ENCODE results near the gene FYB1.

FYB1 gene

DNA sequence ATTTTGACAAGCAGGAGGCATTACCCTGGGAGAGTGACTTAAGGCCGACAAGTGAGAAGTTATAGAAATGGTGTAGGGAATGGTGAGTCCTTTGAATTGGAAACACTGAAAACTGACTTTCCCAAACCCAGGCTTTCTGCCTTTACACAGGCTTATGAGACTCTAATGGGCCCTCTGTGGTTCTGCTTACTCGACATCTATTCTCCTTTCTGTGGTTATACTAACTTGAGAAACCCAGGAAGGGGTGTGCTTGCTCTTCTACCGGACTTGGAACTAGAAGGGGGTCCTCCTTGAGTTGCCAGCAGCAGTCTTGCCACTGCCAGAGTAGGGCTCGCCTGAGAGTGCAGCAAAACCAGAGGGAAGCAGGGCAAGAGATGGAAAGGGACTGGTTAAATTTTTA lies 63.3 kb downstream of the FYB1 start:
- H4K20me1 ChIP-seq (ENCODE audit: insufficient read depth, low read length, poor library complexity, severe bottlenecking), result peaks cover 11% of the 10 kb centered on the region
- no peak overlapping the region for H3K4me3 ChIP-seq (ENCODE audit: low read length, poor library complexity, severe bottlenecking)
- H3K9me2 ChIP-seq (replicated peaks; ENCODE audit: low read depth, low read length), result no peaks in the 10 kb centered on the region
- no peak overlapping the region for H3K9ac ChIP-seq (ENCODE audit: low read depth, low read length, poor library complexity, severe bottlenecking)
- peaks cover 46% of the 10 kb centered on the region for H3K4me1 ChIP-seq (ENCODE audit: insufficient read depth, low read length, poor library complexity, severe bottlenecking)
- no peak overlapping the region for H2AFZ ChIP-seq (ENCODE audit: low read length)
- TF ChIP-seq EZH2phosphoT487 (IDR thresholded peaks at IDR 0.05; ENCODE audit: borderline replicate concordance), result no peak
- TF ChIP-seq, protein P1, sequence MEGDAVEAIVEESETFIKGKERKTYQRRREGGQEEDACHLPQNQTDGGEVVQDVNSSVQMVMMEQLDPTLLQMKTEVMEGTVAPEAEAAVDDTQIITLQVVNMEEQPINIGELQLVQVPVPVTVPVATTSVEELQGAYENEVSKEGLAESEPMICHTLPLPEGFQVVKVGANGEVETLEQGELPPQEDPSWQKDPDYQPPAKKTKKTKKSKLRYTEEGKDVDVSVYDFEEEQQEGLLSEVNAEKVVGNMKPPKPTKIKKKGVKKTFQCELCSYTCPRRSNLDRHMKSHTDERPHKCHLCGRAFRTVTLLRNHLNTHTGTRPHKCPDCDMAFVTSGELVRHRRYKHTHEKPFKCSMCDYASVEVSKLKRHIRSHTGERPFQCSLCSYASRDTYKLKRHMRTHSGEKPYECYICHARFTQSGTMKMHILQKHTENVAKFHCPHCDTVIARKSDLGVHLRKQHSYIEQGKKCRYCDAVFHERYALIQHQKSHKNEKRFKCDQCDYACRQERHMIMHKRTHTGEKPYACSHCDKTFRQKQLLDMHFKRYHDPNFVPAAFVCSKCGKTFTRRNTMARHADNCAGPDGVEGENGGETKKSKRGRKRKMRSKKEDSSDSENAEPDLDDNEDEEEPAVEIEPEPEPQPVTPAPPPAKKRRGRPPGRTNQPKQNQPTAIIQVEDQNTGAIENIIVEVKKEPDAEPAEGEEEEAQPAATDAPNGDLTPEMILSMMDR (conservative IDR thresholded peaks at IDR 0.05; ENCODE audit: low read length), result no peak
- no peaks in the 10 kb centered on the region for H3F3A ChIP-seq (ENCODE audit: low read depth)
- H3K27me3 ChIP-seq (ENCODE audit: insufficient read depth, low read length, poor library complexity, severe bottlenecking), result no peaks in the 10 kb centered on the region
- H3K9me3 ChIP-seq (ENCODE audit: insufficient read depth, low read depth, low read length), result no peaks in the 10 kb centered on the region
- H3K79me2 ChIP-seq (ENCODE audit: insufficient read depth, low read length), result peaks cover 97% of the 10 kb centered on the region
- no peak overlapping the region for H3K4me2 ChIP-seq (ENCODE audit: low read depth, low read length, poor library complexity, severe bottlenecking)
- H3K36me3 ChIP-seq (ENCODE audit: insufficient read depth, low read length), result peaks cover 34% of the 10 kb centered on the region

DNA sequence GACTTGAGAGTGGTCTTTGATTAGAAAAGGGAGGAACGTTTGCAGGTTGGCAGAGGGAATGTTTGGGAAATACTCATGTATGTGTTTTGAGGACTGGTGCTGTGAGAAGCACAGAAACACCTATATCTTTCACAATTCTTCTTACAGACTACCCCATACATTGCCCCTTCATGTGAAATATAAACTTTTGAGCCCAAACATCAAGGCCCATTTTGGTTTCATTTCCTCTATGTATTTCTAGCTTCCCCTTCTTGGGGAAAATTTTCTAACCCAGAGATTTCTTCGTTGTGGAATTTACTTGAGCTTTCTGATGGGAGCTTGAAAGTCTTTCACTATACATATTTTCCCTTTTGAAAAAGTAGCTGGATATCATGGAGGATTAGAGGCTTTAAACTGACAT lies 67.6 kb downstream of the FYB1 start:
- Histone ChIP-seq H3K9me3 (ENCODE audit: insufficient read depth, low read depth, low read length) (no peaks in the 10 kb centered on the region), H3K36me3 (ENCODE audit: insufficient read depth, low read length) (peaks cover 61% of the 10 kb centered on the region), H3F3A (ENCODE audit: low read depth) (no peaks in the 10 kb centered on the region), H3K9me2 (replicated peaks; ENCODE audit: low read depth, low read length) (no peaks in the 10 kb centered on the region), H3K4me3 (ENCODE audit: low read length, poor library complexity, severe bottlenecking) (no peak overlapping the region), H3K79me2 (ENCODE audit: insufficient read depth, low read length) (peaks cover 80% of the 10 kb centered on the region), H3K4me2 (ENCODE audit: low read depth, low read length, poor library complexity, severe bottlenecking) (no peak overlapping the region), H4K20me1 (ENCODE audit: insufficient read depth, low read length, poor library complexity, severe bottlenecking) (peaks cover 8% of the 10 kb centered on the region), H3K9ac (ENCODE audit: low read depth, low read length, poor library complexity, severe bottlenecking) (no peak overlapping the region), H3K27me3 (ENCODE audit: insufficient read depth, low read length, poor library complexity, severe bottlenecking) (no peaks in the 10 kb centered on the region), H3K4me1 (ENCODE audit: insufficient read depth, low read length, poor library complexity, severe bottlenecking) (peaks cover 13% of the 10 kb centered on the region), H2AFZ (ENCODE audit: low read length) (no peak overlapping the region)
- TF ChIP-seq, protein P1 (conservative IDR thresholded peaks at IDR 0.05; ENCODE audit: low read length), result no peak
- TF ChIP-seq EZH2phosphoT487 (IDR thresholded peaks at IDR 0.05; ENCODE audit: borderline replicate concordance), result no peak

DNA sequence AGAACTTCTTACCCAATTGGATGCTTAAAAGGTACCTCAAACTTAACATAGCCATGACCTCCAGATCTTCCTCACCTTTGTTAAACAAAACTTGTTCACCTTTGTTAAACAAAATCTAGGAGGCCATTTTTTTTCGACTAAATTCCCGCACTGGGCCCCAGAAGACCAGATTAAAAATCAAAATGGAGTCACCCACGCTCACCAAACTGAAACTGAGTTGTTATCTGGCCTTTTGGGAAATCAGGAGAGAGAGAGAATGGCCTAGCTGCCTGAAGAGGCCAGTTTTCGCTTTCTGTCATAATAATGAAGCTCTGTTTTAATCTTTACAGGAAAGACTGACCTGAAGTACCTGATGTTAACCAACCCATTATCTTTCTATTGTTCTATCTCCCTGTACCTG lies 69.4 kb downstream of the FYB1 start:
- Histone ChIP-seq H3K36me3 (ENCODE audit: insufficient read depth, low read length) (peaks cover 68% of the 10 kb centered on the region), H3K27me3 (ENCODE audit: insufficient read depth, low read length, poor library complexity, severe bottlenecking) (no peaks in the 10 kb centered on the region), H3K9me2 (replicated peaks; ENCODE audit: low read depth, low read length) (no peaks in the 10 kb centered on the region), H4K20me1 (ENCODE audit: insufficient read depth, low read length, poor library complexity, severe bottlenecking) (peaks cover 12% of the 10 kb centered on the region), H3K9ac (ENCODE audit: low read depth, low read length, poor library complexity, severe bottlenecking) (no peak overlapping the region), H3K4me3 (ENCODE audit: low read length, poor library complexity, severe bottlenecking) (no peak overlapping the region), H2AFZ (ENCODE audit: low read length) (no peak overlapping the region), H3K9me3 (ENCODE audit: insufficient read depth, low read depth, low read length) (no peaks in the 10 kb centered on the region), H3K4me1 (ENCODE audit: insufficient read depth, low read length, poor library complexity, severe bottlenecking) (peaks cover 8% of the 10 kb centered on the region), H3K79me2 (ENCODE audit: insufficient read depth, low read length) (peaks cover 76% of the 10 kb centered on the region), H3F3A (ENCODE audit: low read depth) (no peaks in the 10 kb centered on the region), H3K4me2 (ENCODE audit: low read depth, low read length, poor library complexity, severe bottlenecking) (no peak overlapping the region)
- TF ChIP-seq, protein P1 (conservative IDR thresholded peaks at IDR 0.05; ENCODE audit: low read length), result no peak
- no peak for TF ChIP-seq EZH2phosphoT487 (IDR thresholded peaks at IDR 0.05; ENCODE audit: borderline replicate concordance)

Data from Loucy (cell line).